GM10248 (cell line): ENCODE measurements around the gene RANBP1.

Source experiments
- CTCF ChIA-PET: fragments of 300-600 bp; sonication (Branson Sonifier 250); formaldehyde crosslinking; extraction: SDS; loops from one replicate; lab custom pipeline; 2021; ENCODE audit warnings: antibody characterized with exemption; lab: Yijun Ruan, JAX
- POLR2A ChIA-PET: fragments of 350-650 bp; sonication (Branson Sonifier 250); formaldehyde crosslinking; extraction: SDS; loops from one replicate; lab custom pipeline; 2020; ENCODE audit warnings: antibody characterized with exemption; lab: Yijun Ruan, JAX
- DNase-seq: peaks from one replicate; pipeline ENCODE4 v3.0.0; 2012; ENCODE audit errors: extremely low spot score
- TF ChIP-seq, protein P1 (sequence below): IDR thresholded peaks from 2 replicates; pipeline ENCODE4 v1.5.1; 2012; ENCODE audit warnings: mild to moderate bottlenecking, low read depth; ENCODE audit errors: extremely low read depth, missing control alignments, control extremely low read depth

RANBP1 gene

DNA sequence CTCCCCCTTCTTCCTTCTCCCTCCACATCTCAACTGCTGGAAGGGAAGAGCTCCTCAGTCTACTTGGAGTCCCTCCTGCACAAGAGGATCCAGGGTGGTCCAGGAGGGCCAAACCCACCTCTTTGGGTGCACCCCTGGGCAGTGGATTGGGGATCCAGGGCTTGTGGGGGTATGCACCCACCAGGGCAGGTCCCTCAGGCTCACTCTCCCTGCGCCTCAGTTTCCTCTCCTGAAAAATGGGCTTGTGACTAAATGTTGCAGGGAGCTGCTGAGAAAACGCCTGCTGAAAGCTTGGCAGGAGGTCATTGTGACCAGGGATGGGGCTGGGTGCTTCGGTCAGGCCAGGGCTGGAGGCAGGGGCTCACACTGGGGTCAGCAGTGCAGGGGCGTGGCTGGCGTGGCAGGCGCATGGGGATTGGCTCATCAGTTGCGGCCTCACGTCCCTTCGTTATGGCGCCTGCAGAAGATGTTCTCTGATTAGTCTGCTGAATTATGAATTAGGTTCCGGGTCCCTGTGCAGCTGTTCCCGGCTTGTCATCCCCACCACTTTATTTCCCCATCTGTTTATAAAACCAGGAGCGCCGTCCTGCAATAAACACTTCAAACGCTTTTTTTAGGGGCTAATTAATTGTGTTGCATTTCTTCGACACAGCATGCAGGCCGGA, 60.6 kb downstream of the RANBP1 start:
- TF ChIP-seq, protein P1, sequence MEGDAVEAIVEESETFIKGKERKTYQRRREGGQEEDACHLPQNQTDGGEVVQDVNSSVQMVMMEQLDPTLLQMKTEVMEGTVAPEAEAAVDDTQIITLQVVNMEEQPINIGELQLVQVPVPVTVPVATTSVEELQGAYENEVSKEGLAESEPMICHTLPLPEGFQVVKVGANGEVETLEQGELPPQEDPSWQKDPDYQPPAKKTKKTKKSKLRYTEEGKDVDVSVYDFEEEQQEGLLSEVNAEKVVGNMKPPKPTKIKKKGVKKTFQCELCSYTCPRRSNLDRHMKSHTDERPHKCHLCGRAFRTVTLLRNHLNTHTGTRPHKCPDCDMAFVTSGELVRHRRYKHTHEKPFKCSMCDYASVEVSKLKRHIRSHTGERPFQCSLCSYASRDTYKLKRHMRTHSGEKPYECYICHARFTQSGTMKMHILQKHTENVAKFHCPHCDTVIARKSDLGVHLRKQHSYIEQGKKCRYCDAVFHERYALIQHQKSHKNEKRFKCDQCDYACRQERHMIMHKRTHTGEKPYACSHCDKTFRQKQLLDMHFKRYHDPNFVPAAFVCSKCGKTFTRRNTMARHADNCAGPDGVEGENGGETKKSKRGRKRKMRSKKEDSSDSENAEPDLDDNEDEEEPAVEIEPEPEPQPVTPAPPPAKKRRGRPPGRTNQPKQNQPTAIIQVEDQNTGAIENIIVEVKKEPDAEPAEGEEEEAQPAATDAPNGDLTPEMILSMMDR: no peak
- ChIA-PET CTCF (interaction anchor here (1.0 kb wide), 1 partner anchor 81 kb away, joined by 4 read pairs; no protein-coding TSS in a partner anchor), POLR2A (no interaction called here)
- no peak for DNase-seq
